Naive B cell (primary cell): ENCODE measurements around the gene EFCC1. TPM values are rescaled to one million over a fixed set of nuclear protein-coding genes. Genes with fewer than 3 reads are reported as not detected.
A peak's percentile ranks its signal among the peaks of the same experiment; 100 is the strongest.
"Not testable (repeated sequence)": the region's sequence is repeated elsewhere in the genome, so short reads cannot be mapped to it uniquely, and the experiment has no call there.

Experiments used
- ATAC-seq, 2 donors: fragments of 150-1000 bp; cut with Tn5 transposase; 2 replicates each; pipeline ENCODE4 v1.10.0; 2021; ENCODE audit warnings: low read depth in 2 of 2, mild to moderate bottlenecking in 2 of 2, moderate library complexity in 2 of 2
- DNase-seq: peaks from one replicate; pipeline ENCODE4 v3.0.0; 2022
- H3K27ac Mint-ChIP-seq, 6 donors: one replicate each; pipeline ENCODE4 v1.8.0; 2020 to 2022; ENCODE audit warnings: mild to moderate bottlenecking in 6 of 6, mixed read lengths in 6 of 6, moderate library complexity in 5 of 6, inconsistent platforms in 2 of 6
- H3K27me3 Mint-ChIP-seq, 3 donors: one replicate each; pipeline ENCODE4 v1.8.0; 2021 to 2022; ENCODE audit warnings: mixed read lengths in 3 of 3, mild to moderate bottlenecking in 1 of 3
- H3K36me3 Mint-ChIP-seq, 2 donors: one replicate each; pipeline ENCODE4 v1.8.0; 2020 to 2022; ENCODE audit warnings: mixed read lengths in 2 of 2, inconsistent platforms in 1 of 2, mild to moderate bottlenecking in 1 of 2
- H3K4me1 Mint-ChIP-seq, 3 donors: one replicate each; pipeline ENCODE4 v1.8.0; 2020 to 2022; ENCODE audit warnings: mixed read lengths in 3 of 3, inconsistent platforms in 1 of 3, mild to moderate bottlenecking in 1 of 3, moderate library complexity in 1 of 3
- H3K4me3 Mint-ChIP-seq, 8 donors: one replicate each; pipeline ENCODE4 v1.8.0; 2020 to 2022; ENCODE audit warnings: mild to moderate bottlenecking in 8 of 8, mixed read lengths in 8 of 8, moderate library complexity in 8 of 8, inconsistent platforms in 2 of 8
- H3K9me3 Mint-ChIP-seq, 7 donors: one replicate each; pipeline ENCODE4 v1.8.0; 2020 to 2022; ENCODE audit warnings: mixed read lengths in 7 of 7, mild to moderate bottlenecking in 5 of 7, inconsistent platforms in 2 of 7, moderate library complexity in 1 of 7
- polyA plus RNA-seq, 6 donors: library from polyadenylated mRNA; unstranded; fragments of 300-500 nt; fragmentation: Illumina TruSeq; gene quantifications; one replicate each; pipeline ENCODE4 v1.2.3, GENCODE V29; 2021; ENCODE audit warnings: low read depth in 6 of 6

The EFCC1 gene
- polyA plus RNA-seq, 6 donors from 2014 or later = not detected

GRCh38 chr3:129061023-129061887, 60.2 kb downstream of the EFCC1 start:
- Mint-ChIP-seq H3K4me3 (peak overlapping the region in 2 of 8 donors; percentile 25 to 50), H3K27me3 (peaks cover 12 to 31% (median 25%) of the 10 kb centered on the region in 3 donors), H3K27ac (peak overlapping the region in 3 of 6 donors; percentile 21 to 67 (median 62)), H3K9me3 (no peaks in the 10 kb centered on the region), H3K4me1 (peaks cover 0 to 6% (median 4%) of the 10 kb centered on the region in 3 donors), H3K36me3 (no peaks in the 10 kb centered on the region)
- ATAC-seq = no peak
- DNase-seq = no peak

GRCh38 chr3:129061888-129062834, 61.1 kb downstream of the EFCC1 start:
- ATAC-seq (no peak), DNase-seq (no peak)
- no peak overlapping the region for H3K4me3 Mint-ChIP-seq
- H3K27me3 Mint-ChIP-seq = peaks cover 7 to 28% (median 16%) of the 10 kb centered on the region in 3 donors
- H3K27ac Mint-ChIP-seq = peak overlapping the region in 1 of 6 donors; percentile 74
- no peaks in the 10 kb centered on the region for H3K36me3 Mint-ChIP-seq
- no peaks in the 10 kb centered on the region for H3K9me3 Mint-ChIP-seq
- H3K4me1 Mint-ChIP-seq = peaks cover 0 to 6% (median 4%) of the 10 kb centered on the region in 3 donors

- Mint-ChIP-seq H3K36me3 (no peaks in the 10 kb centered on the region), H3K9me3 (peaks cover 0 to 6% (median 0%) of the 10 kb centered on the region in 7 donors), H3K27ac (peak overlapping the region in 1 of 6 donors; percentile 45), H3K4me3 (no peak overlapping the region), H3K27me3 (peaks cover 8 to 25% (median 10%) of the 10 kb centered on the region in 3 donors), H3K4me1 (peaks cover 0 to 6% (median 5%) of the 10 kb centered on the region in 3 donors)
- DNase-seq (no peak), ATAC-seq (no peak)
These were observed 62.1 kb downstream of the EFCC1 start for GRCh38 chr3:129063091-129063640.

- Mint-ChIP-seq H3K36me3 (no peaks in the 10 kb centered on the region), H3K27ac (no peak overlapping the region), H3K4me1 (peaks cover 0 to 5% (median 0%) of the 10 kb centered on the region in 3 donors), H3K4me3 (no peak overlapping the region), H3K9me3 (peaks cover 0 to 6% (median 0%) of the 10 kb centered on the region in 7 donors), H3K27me3 (peaks cover 8 to 25% (median 10%) of the 10 kb centered on the region in 3 donors)
- no peak for ATAC-seq
- DNase-seq = no peak
These were observed 62.9 kb downstream of the EFCC1 start for GRCh38 chr3:129063841-129064482.

GRCh38 chr3:129065016-129065719, 64.1 kb downstream of the EFCC1 start:
- ATAC-seq (no peak), DNase-seq (no peak)
- Mint-ChIP-seq H3K4me3 (no peak overlapping the region), H3K27ac (no peak overlapping the region), H3K27me3 (peaks cover 8 to 29% (median 15%) of the 10 kb centered on the region in 3 donors), H3K4me1 (peaks cover 5 to 11% (median 6%) of the 10 kb centered on the region in 3 donors), H3K36me3 (no peaks in the 10 kb centered on the region), H3K9me3 (peaks cover 0 to 14% (median 4%) of the 10 kb centered on the region in 7 donors)

GRCh38 chr3:129065720-129066073, 64.6 kb downstream of the EFCC1 start:
- no peak overlapping the region for H3K4me3 Mint-ChIP-seq

GRCh38 chr3:129067719-129068118, 66.6 kb downstream of the EFCC1 start:
- Mint-ChIP-seq H3K4me1 (peaks cover 9 to 18% (median 9%) of the 10 kb centered on the region in 3 donors), H3K4me3 (peak overlapping the region; percentile 51 to 79 (median 59)), H3K9me3 (peaks cover 0 to 14% (median 5%) of the 10 kb centered on the region in 7 donors), H3K27me3 (peaks cover 8 to 20% (median 20%) of the 10 kb centered on the region in 3 donors)
- ATAC-seq = peak in 1 of 2 donors; percentile 27
- not testable (repeated sequence) for DNase-seq, H3K36me3 Mint-ChIP-seq, H3K27ac Mint-ChIP-seq

More at GRCh38 chr3:129065720-129066073, 64.6 kb downstream of the EFCC1 start:
- Mint-ChIP-seq H3K27ac (no peak overlapping the region), H3K27me3 (peaks cover 8 to 30% (median 20%) of the 10 kb centered on the region in 3 donors), H3K4me1 (peaks cover 9 to 17% (median 9%) of the 10 kb centered on the region in 3 donors), H3K9me3 (peaks cover 0 to 14% (median 5%) of the 10 kb centered on the region in 7 donors), H3K36me3 (no peaks in the 10 kb centered on the region)
- DNase-seq (no peak), ATAC-seq (no peak)

- ATAC-seq = peak; percentile 27 to 40
- Mint-ChIP-seq H3K4me3 (peak overlapping the region; percentile 57 to 79 (median 59)), H3K9me3 (peaks cover 0 to 14% (median 5%) of the 10 kb centered on the region in 7 donors), H3K27ac (no peak overlapping the region), H3K4me1 (peaks cover 9 to 18% (median 9%) of the 10 kb centered on the region in 3 donors), H3K36me3 (no peaks in the 10 kb centered on the region), H3K27me3 (peaks cover 8 to 21% (median 16%) of the 10 kb centered on the region in 3 donors)
- DNase-seq = no peak
These were observed 67.3 kb downstream of the EFCC1 start for GRCh38 chr3:129068291-129068886.

- Mint-ChIP-seq H3K4me1 (peaks cover 9 to 18% (median 9%) of the 10 kb centered on the region in 3 donors), H3K4me3 (peak overlapping the region in 3 of 8 donors; percentile 57 to 61 (median 60)), H3K27me3 (peaks cover 8 to 21% (median 16%) of the 10 kb centered on the region in 3 donors), H3K9me3 (peaks cover 0 to 14% (median 5%) of the 10 kb centered on the region in 7 donors)
- not testable (repeated sequence) for DNase-seq, H3K36me3 Mint-ChIP-seq, H3K27ac Mint-ChIP-seq
- ATAC-seq = peak in 1 of 2 donors; percentile 8
These were observed 68.4 kb downstream of the EFCC1 start for GRCh38 chr3:129069313-129070085.

GRCh38 chr3:129070086-129070885, 69.2 kb downstream of the EFCC1 start:
- Mint-ChIP-seq H3K27me3 (peaks cover 8 to 24% (median 16%) of the 10 kb centered on the region in 3 donors), H3K4me1 (peaks cover 9 to 18% (median 9%) of the 10 kb centered on the region in 3 donors), H3K9me3 (peaks cover 0 to 14% (median 5%) of the 10 kb centered on the region in 7 donors), H3K36me3 (no peaks in the 10 kb centered on the region), H3K27ac (peak overlapping the region in 2 of 6 donors; percentile 3 to 22), H3K4me3 (peak overlapping the region in 4 of 8 donors; percentile 1 to 61 (median 32))
- no peak for DNase-seq
- peak; percentile 30 to 52 for ATAC-seq
